Gastrocnemius medialis (tissue), 4 donors: ENCODE results near the gene UTY. TPM values are rescaled to one million over a fixed set of nuclear protein-coding genes. Genes with fewer than 3 reads are reported as not detected.

Source experiments
- ATAC-seq, 2 donors: fragments of 150-250 bp; one replicate each; pipeline ENCODE4 v1.9.1; 2016
- DNase-seq, 2 donors: peaks; one replicate each; pipeline ENCODE4 v3.0.0-alpha.2; 2019
- H3K27ac ChIP-seq, 4 donors: fragments of 200-600 bp; sonication (generic); 1 replicate in 1 of 4; 2 replicates in 3 of 4; pipeline ENCODE4 v1.5.1; 2016 to 2018; ENCODE audit warnings: mild to moderate bottlenecking in 2 of 4, moderate library complexity in 1 of 4
- H3K27me3 ChIP-seq, 3 donors: fragments of 200-600 bp; sonication (generic) in 2 of 3; 1 replicate in 1 of 3; 2 replicates in 2 of 3; pipeline versions ENCODE4 v1.5.1 to v1.6.0; 2016 to 2019; ENCODE audit warnings: mild to moderate bottlenecking in 1 of 3, moderate library complexity in 1 of 3
- H3K36me3 ChIP-seq, 2 donors: fragments of 200-600 bp; sonication (generic) in 1 of 2; one replicate each; pipeline ENCODE4 v1.5.1; 2017 to 2018
- H3K4me1 ChIP-seq, 2 donors: fragments of 200-600 bp; sonication (generic) in 1 of 2; one replicate each; pipeline ENCODE4 v1.5.1; 2016 to 2017; ENCODE audit warnings: mild to moderate bottlenecking in 2 of 2
- H3K4me3 ChIP-seq, 4 donors: fragments of 200-600 bp; sonication (generic) in 3 of 4; 1 replicate in 1 of 4; 2 replicates in 3 of 4; pipeline ENCODE4 v1.5.1; 2016 to 2019; ENCODE audit warnings: mild to moderate bottlenecking in 2 of 4
- H3K9me3 ChIP-seq, 3 donors: fragments of 200-600 bp; sonication (generic) in 2 of 3; 1 replicate in 1 of 3; 2 replicates in 2 of 3; pipeline ENCODE4 v1.5.1; 2016 to 2019
- CTCF ChIP-seq, 5 experiments: fragments of 450-650 bp in 3 of 5; fragments of 200-600 bp in 2 of 5; sonication (generic) in 2 of 5; IDR thresholded peaks in 4 of 5; conservative IDR thresholded peaks in 1 of 5; 1 replicate in 4 of 5; 2 replicates in 1 of 5; pipeline ENCODE4 v1.5.1; 2016 to 2019; ENCODE audit warnings: antibody characterized with exemption in 5 of 5, mild to moderate bottlenecking in 3 of 5, moderate library complexity in 3 of 5
- POLR2A ChIP-seq, 2 donors: fragments of 450-650 bp; IDR thresholded peaks; one replicate each; pipeline ENCODE4 v1.6.1; 2017; ENCODE audit warnings: antibody characterized with exemption in 2 of 2, mild to moderate bottlenecking in 2 of 2, moderate library complexity in 2 of 2
- in situ Hi-C, 4 donors: fragments of 200-750 bp; cut with MboI; loops; one replicate each; pipeline versions ENCODE4 v1.15.0 to v1.8.0; 2017; ENCODE audit warnings: low sequenced_read_pairs in 4 of 4
- intact Hi-C: fragments of 100-400 bp; cut with DNase I; formaldehyde crosslinking; loops from one replicate; pipeline ENCODE4 v1.15.1; 2023; ENCODE audit warnings: low total_unique reads
- total RNA-seq, 4 donors: library from RNA; depleted of rRNA; stranded (reverse); fragments of >200 nt; gene quantifications; one replicate each; pipeline versions ENCODE4 v1.1.0 to v1.2.3, GENCODE V29; 2016

Gene UTY
- total RNA-seq, 4 donors from 2014 or later, result 17.2 to 39.4 TPM; not detected in 2

- ATAC-seq (peak; percentile 56 to 95), DNase-seq (no peak)
- H3K4me3 ChIP-seq, result no peak overlapping the region
- peaks cover 0 to 13% of the 10 kb centered on the region in 2 donors for H3K4me1 ChIP-seq
- in situ Hi-C loops (no loop called here), intact Hi-C loops (no loop called here)
- H3K27ac ChIP-seq, result peak overlapping the region in 1 of 4 donors; percentile 22
- TF ChIP-seq POLR2A (IDR thresholded peaks at IDR 0.05) (no peak), CTCF (IDR thresholded peaks at IDR 0.05 in 4 of 5, conservative IDR thresholded peaks at IDR 0.05 in 1 of 5) (no peak)
- H3K9me3 ChIP-seq, result no peaks in the 10 kb centered on the region
- no peaks in the 10 kb centered on the region for H3K27me3 ChIP-seq
- H3K36me3 ChIP-seq, result no peaks in the 10 kb centered on the region
These were observed 28.3 kb downstream of the UTY start for GRCh38 chrY:13451572-13451971.

- Histone ChIP-seq H3K36me3 (no peaks in the 10 kb centered on the region), H3K9me3 (no peaks in the 10 kb centered on the region), H3K27me3 (no peaks in the 10 kb centered on the region), H3K27ac (peak overlapping the region in 1 of 4 donors; percentile 22), H3K4me3 (no peak overlapping the region), H3K4me1 (peaks cover 0 to 13% of the 10 kb centered on the region in 2 donors)
- in situ Hi-C loops (no loop called here), intact Hi-C loops (no loop called here)
- no peak for DNase-seq
- ATAC-seq, result peak in 1 of 2 donors; percentile 73
- no peak for TF ChIP-seq POLR2A (IDR thresholded peaks at IDR 0.05)
- no peak for TF ChIP-seq CTCF (IDR thresholded peaks at IDR 0.05 in 4 of 5, conservative IDR thresholded peaks at IDR 0.05 in 1 of 5)
These were observed 29.2 kb downstream of the UTY start for GRCh38 chrY:13450596-13451130.

GRCh38 chrY:13445566-13445965, 34.3 kb downstream of the UTY start:
- Histone ChIP-seq H3K4me1 (peaks cover 0 to 7% of the 10 kb centered on the region in 2 donors), H3K27ac (no peak overlapping the region), H3K36me3 (no peaks in the 10 kb centered on the region), H3K27me3 (no peaks in the 10 kb centered on the region), H3K4me3 (no peak overlapping the region), H3K9me3 (no peaks in the 10 kb centered on the region)
- in situ Hi-C loops, result no loop called here
- intact Hi-C loops, result no loop called here
- ATAC-seq, result no peak
- TF ChIP-seq CTCF (IDR thresholded peaks at IDR 0.05 in 4 of 5, conservative IDR thresholded peaks at IDR 0.05 in 1 of 5) (no peak), POLR2A (IDR thresholded peaks at IDR 0.05) (no peak)
- DNase-seq, result no peak

GRCh38 chrY:13443146-13443545, 36.7 kb downstream of the UTY start:
- ATAC-seq (no peak), DNase-seq (no peak)
- Histone ChIP-seq H3K27ac (no peak overlapping the region), H3K36me3 (no peaks in the 10 kb centered on the region), H3K4me1 (peaks cover 0 to 7% of the 10 kb centered on the region in 2 donors), H3K27me3 (no peaks in the 10 kb centered on the region), H3K4me3 (no peak overlapping the region), H3K9me3 (no peaks in the 10 kb centered on the region)
- TF ChIP-seq POLR2A (IDR thresholded peaks at IDR 0.05) (no peak), CTCF (IDR thresholded peaks at IDR 0.05 in 4 of 5, conservative IDR thresholded peaks at IDR 0.05 in 1 of 5) (no peak)
- intact Hi-C loops, result no loop called here
- in situ Hi-C loops, result no loop called here

- no peaks in the 10 kb centered on the region for H3K36me3 ChIP-seq
- no peak overlapping the region for H3K27ac ChIP-seq
- H3K27me3 ChIP-seq, result no peaks in the 10 kb centered on the region
- no peaks in the 10 kb centered on the region for H3K9me3 ChIP-seq
- in situ Hi-C loops, result no loop called here
- DNase-seq (no peak), ATAC-seq (no peak)
- intact Hi-C loops, result no loop called here
- TF ChIP-seq CTCF (IDR thresholded peaks at IDR 0.05 in 4 of 5, conservative IDR thresholded peaks at IDR 0.05 in 1 of 5) (no peak), POLR2A (IDR thresholded peaks at IDR 0.05) (no peak)
- H3K4me3 ChIP-seq, result no peak overlapping the region
- H3K4me1 ChIP-seq, result peaks cover 0 to 7% of the 10 kb centered on the region in 2 donors
These were observed 39.0 kb downstream of the UTY start for GRCh38 chrY:13440811-13441210.
